GM23338 (cell line): Measurements from ENCODE around the gene TNPO3. TPM values are rescaled to one million over a fixed set of nuclear protein-coding genes. Genes with fewer than 3 reads are reported as not detected.

Source experiments
- ATAC-seq: fragments of 200-7000 bp; cut with Tn5 transposase; 3 replicates; pipeline ENCODE4 v1.9.1; 2020
- DNase-seq: peaks from one replicate; pipeline ENCODE4 v3.0.0-alpha.2; 2015; ENCODE audit warnings: low spot score
- H2AFZ ChIP-seq: fragments of 200-600 bp; sonication (generic); 2 replicates; pipeline ENCODE4 v1.8.0; 2016; ENCODE audit warnings: antibody characterized with exemption, mild to moderate bottlenecking, moderate library complexity
- H3F3A ChIP-seq: fragments of 200-600 bp; sonication (generic); replicated peaks from 2 replicates; pipeline ENCODE4 v1.8.0; 2017; ENCODE audit warnings: antibody characterized with exemption, mixed run types, low read depth
- H3K27ac ChIP-seq: fragments of 200-600 bp; sonication (generic); 2 replicates; pipeline ENCODE4 v1.6.1; 2016; ENCODE audit warnings: low read depth
- H3K27me3 ChIP-seq: fragments of 200-600 bp; sonication (generic); 2 replicates; pipeline ENCODE4 v1.8.0; 2016; ENCODE audit warnings: mild to moderate bottlenecking, mixed run types, moderate library complexity; ENCODE audit not compliant: insufficient read depth
- H3K36me3 ChIP-seq: fragments of 200-600 bp; sonication (generic); 2 replicates; pipeline ENCODE4 v1.8.0; 2016; ENCODE audit warnings: mild to moderate bottlenecking; ENCODE audit not compliant: insufficient read depth
- H3K4me1 ChIP-seq: fragments of 200-600 bp; sonication (generic); 2 replicates; pipeline ENCODE4 v1.8.0; 2016; ENCODE audit warnings: mild to moderate bottlenecking, moderate library complexity; ENCODE audit not compliant: insufficient read depth
- H3K4me2 ChIP-seq: fragments of 200-600 bp; sonication (generic); 2 replicates; pipeline ENCODE4 v1.7.1; 2017; ENCODE audit warnings: mixed run types
- H3K4me3 ChIP-seq: fragments of 200-600 bp; sonication (generic); 2 replicates; pipeline ENCODE4 v1.6.1; 2016; ENCODE audit warnings: mixed run types
- H3K79me2 ChIP-seq: fragments of 200-600 bp; sonication (generic); replicated peaks from 2 replicates; pipeline ENCODE4 v1.8.0; 2017; ENCODE audit warnings: mild to moderate bottlenecking; ENCODE audit not compliant: insufficient read depth
- H3K9me2 ChIP-seq: fragments of 200-600 bp; sonication (generic); 2 replicates; pipeline ENCODE4 v1.8.0; 2017; ENCODE audit not compliant: insufficient read depth
- H4K20me1 ChIP-seq: fragments of 200-600 bp; sonication (generic); replicated peaks from 2 replicates; pipeline ENCODE4 v1.8.0; 2017; ENCODE audit warnings: mild to moderate bottlenecking; ENCODE audit not compliant: insufficient read depth
- H3K27ac Mint-ChIP-seq: 2 replicates; pipeline ENCODE4 v1.8.0; 2020; ENCODE audit warnings: inconsistent platforms, mild to moderate bottlenecking, moderate library complexity, mixed read lengths
- H3K27me3 Mint-ChIP-seq: 3 replicates; pipeline ENCODE4 v1.8.0; 2022; ENCODE audit warnings: low read depth, mild to moderate bottlenecking, moderate library complexity, mixed read lengths, inconsistent platforms; ENCODE audit not compliant: insufficient read depth, poor library complexity
- H3K36me3 Mint-ChIP-seq: 3 replicates; pipeline ENCODE4 v1.8.0; 2021; ENCODE audit warnings: low read depth, mild to moderate bottlenecking, inconsistent platforms, moderate library complexity, mixed read lengths
- H3K4me1 Mint-ChIP-seq: 3 replicates; pipeline ENCODE4 v1.8.0; 2020; ENCODE audit warnings: mild to moderate bottlenecking, inconsistent platforms, mixed read lengths
- H3K4me3 Mint-ChIP-seq: 3 replicates; pipeline ENCODE4 v1.8.0; 2021; ENCODE audit warnings: moderate library complexity, mild to moderate bottlenecking, inconsistent platforms, mixed read lengths
- H3K9me3 Mint-ChIP-seq: 3 replicates; pipeline ENCODE4 v1.8.0; 2020; ENCODE audit warnings: moderate library complexity, mild to moderate bottlenecking, inconsistent platforms, mixed read lengths
- CREB1 ChIP-seq: fragments of 250-450 bp; sonication (Bioruptor Pico); IDR thresholded peaks from 2 replicates; pipeline ENCODE4 v1.5.0; 2020; ENCODE audit warnings: low read depth, mild to moderate bottlenecking, moderate library complexity
- JUNB ChIP-seq: IDR thresholded peaks from one replicate; pipeline ENCODE4 v1.6.1; 2016; ENCODE audit warnings: antibody characterized with exemption; ENCODE audit not compliant: unreplicated experiment
- NANOG ChIP-seq: IDR thresholded peaks from 2 replicates; pipeline ENCODE4 v1.6.1; 2016; ENCODE audit warnings: antibody characterized with exemption, borderline replicate concordance
- STAT1 ChIP-seq: IDR thresholded peaks from one replicate; pipeline ENCODE4 v1.6.1; 2016; ENCODE audit warnings: antibody characterized with exemption; ENCODE audit not compliant: unreplicated experiment
- polyA plus RNA-seq: library from polyadenylated mRNA; unstranded; fragments of >200 nt; fragmentation: Nextera tagmentation; extraction: Ambion mirVana; gene quantifications from 2 replicates; pipeline ENCODE4 v1.2.1, GENCODE V29; 2016
- total RNA-seq: library from RNA; depleted of rRNA; stranded (reverse); fragments of >200 nt; shearing (Covaris generic); gene quantifications from 2 replicates; pipeline ENCODE4 v1.2.3, GENCODE V29; 2014
- TF ChIP-seq, protein P1 (sequence below), 2 experiments: fragments of 200-600 bp in 1 of 2; sonication (generic) in 1 of 2; conservative IDR thresholded peaks; 2 replicates each; pipeline versions ENCODE4 v1.5.1 to v1.6.1; 2016 to 2017; ENCODE audit warnings: antibody characterized with exemption in 2 of 2, low read depth in 2 of 2, mild to moderate bottlenecking in 2 of 2, moderate library complexity in 1 of 2
- TF ChIP-seq, protein P2 (sequence below): IDR thresholded peaks from one replicate; pipeline ENCODE4 v1.6.1; 2018; ENCODE audit warnings: antibody characterized with exemption; ENCODE audit not compliant: unreplicated experiment
- TF ChIP-seq, protein P3 (sequence below): fragments of 250-450 bp; sonication (Bioruptor Pico); IDR thresholded peaks from 2 replicates; pipeline ENCODE4 v1.5.0; 2020; ENCODE audit warnings: mild to moderate bottlenecking, moderate library complexity

TNPO3 gene
- total and polyA plus RNA-seq, 2 experiments from 2014 or later: 38.2 to 127 TPM

DNA sequence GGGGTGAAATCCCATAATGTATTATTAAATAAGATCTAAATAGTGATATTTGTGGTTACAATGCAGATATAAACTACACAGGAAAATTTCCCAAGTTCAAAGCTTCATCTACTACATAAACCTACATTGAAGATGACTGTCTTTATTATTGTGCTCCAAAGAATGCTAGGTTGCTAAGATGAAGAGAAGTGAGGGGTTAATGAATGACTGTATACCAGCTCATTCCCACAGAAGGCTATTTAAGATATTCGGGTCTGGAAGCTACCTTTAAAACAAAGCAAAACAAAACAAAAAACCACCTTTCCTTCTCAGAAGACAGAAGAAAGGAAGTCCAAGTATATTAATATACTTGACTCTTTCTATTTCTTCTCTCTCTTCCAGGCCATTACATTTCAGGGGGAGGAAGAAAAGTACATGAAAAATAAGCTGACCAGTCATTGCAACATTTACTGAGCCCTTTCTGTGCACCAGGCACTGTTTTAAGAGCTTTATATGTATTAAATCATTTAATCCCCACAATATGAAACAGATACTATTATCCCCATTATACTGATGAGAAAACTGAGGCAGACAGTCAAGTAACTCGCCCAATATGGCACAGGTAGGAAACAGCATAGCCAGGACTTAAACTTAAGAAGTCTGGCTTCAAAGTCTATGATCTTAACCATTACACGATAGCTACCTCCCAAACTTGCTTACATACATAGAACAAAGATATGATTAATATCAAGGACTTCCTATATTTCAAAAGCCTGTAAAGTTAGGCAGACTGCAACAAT is 48.1 kb downstream of the TNPO3 start:
- no peak overlapping the region for H3K4me3 Mint-ChIP-seq
- H3K36me3 Mint-ChIP-seq: peaks cover 42% of the 10 kb centered on the region
- ATAC-seq (no peak), DNase-seq (no peak)
- Histone ChIP-seq H4K20me1 (peaks cover 14% of the 10 kb centered on the region), H3K9me2 (no peaks in the 10 kb centered on the region), H3K4me3 (no peak overlapping the region), H3K27ac (no peak overlapping the region; the same call in 1 of the 2 replicates), H3F3A (no peaks in the 10 kb centered on the region), H3K36me3 (peaks cover 34% of the 10 kb centered on the region; the same call in 1 of the 2 replicates), H3K4me1 (no peaks in the 10 kb centered on the region), H3K79me2 (peaks cover 48% of the 10 kb centered on the region), H3K27me3 (no peaks in the 10 kb centered on the region), H2AFZ (no peak overlapping the region), H3K4me2 (no peak overlapping the region)
- H3K27me3 Mint-ChIP-seq: peaks cover 2% of the 10 kb centered on the region
- H3K9me3 Mint-ChIP-seq: no peaks in the 10 kb centered on the region; the same call in 2 of the 3 replicates
- TF ChIP-seq JUNB (no peak), CREB1 (no peak), NANOG (no peak), STAT1 (no peak)
- TF ChIP-seq, protein P1, sequence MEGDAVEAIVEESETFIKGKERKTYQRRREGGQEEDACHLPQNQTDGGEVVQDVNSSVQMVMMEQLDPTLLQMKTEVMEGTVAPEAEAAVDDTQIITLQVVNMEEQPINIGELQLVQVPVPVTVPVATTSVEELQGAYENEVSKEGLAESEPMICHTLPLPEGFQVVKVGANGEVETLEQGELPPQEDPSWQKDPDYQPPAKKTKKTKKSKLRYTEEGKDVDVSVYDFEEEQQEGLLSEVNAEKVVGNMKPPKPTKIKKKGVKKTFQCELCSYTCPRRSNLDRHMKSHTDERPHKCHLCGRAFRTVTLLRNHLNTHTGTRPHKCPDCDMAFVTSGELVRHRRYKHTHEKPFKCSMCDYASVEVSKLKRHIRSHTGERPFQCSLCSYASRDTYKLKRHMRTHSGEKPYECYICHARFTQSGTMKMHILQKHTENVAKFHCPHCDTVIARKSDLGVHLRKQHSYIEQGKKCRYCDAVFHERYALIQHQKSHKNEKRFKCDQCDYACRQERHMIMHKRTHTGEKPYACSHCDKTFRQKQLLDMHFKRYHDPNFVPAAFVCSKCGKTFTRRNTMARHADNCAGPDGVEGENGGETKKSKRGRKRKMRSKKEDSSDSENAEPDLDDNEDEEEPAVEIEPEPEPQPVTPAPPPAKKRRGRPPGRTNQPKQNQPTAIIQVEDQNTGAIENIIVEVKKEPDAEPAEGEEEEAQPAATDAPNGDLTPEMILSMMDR (conservative IDR thresholded peaks at IDR 0.05; ENCODE audit: low read depth in 2 of 2): no peak
- TF ChIP-seq, protein P2, sequence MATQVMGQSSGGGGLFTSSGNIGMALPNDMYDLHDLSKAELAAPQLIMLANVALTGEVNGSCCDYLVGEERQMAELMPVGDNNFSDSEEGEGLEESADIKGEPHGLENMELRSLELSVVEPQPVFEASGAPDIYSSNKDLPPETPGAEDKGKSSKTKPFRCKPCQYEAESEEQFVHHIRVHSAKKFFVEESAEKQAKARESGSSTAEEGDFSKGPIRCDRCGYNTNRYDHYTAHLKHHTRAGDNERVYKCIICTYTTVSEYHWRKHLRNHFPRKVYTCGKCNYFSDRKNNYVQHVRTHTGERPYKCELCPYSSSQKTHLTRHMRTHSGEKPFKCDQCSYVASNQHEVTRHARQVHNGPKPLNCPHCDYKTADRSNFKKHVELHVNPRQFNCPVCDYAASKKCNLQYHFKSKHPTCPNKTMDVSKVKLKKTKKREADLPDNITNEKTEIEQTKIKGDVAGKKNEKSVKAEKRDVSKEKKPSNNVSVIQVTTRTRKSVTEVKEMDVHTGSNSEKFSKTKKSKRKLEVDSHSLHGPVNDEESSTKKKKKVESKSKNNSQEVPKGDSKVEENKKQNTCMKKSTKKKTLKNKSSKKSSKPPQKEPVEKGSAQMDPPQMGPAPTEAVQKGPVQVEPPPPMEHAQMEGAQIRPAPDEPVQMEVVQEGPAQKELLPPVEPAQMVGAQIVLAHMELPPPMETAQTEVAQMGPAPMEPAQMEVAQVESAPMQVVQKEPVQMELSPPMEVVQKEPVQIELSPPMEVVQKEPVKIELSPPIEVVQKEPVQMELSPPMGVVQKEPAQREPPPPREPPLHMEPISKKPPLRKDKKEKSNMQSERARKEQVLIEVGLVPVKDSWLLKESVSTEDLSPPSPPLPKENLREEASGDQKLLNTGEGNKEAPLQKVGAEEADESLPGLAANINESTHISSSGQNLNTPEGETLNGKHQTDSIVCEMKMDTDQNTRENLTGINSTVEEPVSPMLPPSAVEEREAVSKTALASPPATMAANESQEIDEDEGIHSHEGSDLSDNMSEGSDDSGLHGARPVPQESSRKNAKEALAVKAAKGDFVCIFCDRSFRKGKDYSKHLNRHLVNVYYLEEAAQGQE: no peak
- TF ChIP-seq, protein P3, sequence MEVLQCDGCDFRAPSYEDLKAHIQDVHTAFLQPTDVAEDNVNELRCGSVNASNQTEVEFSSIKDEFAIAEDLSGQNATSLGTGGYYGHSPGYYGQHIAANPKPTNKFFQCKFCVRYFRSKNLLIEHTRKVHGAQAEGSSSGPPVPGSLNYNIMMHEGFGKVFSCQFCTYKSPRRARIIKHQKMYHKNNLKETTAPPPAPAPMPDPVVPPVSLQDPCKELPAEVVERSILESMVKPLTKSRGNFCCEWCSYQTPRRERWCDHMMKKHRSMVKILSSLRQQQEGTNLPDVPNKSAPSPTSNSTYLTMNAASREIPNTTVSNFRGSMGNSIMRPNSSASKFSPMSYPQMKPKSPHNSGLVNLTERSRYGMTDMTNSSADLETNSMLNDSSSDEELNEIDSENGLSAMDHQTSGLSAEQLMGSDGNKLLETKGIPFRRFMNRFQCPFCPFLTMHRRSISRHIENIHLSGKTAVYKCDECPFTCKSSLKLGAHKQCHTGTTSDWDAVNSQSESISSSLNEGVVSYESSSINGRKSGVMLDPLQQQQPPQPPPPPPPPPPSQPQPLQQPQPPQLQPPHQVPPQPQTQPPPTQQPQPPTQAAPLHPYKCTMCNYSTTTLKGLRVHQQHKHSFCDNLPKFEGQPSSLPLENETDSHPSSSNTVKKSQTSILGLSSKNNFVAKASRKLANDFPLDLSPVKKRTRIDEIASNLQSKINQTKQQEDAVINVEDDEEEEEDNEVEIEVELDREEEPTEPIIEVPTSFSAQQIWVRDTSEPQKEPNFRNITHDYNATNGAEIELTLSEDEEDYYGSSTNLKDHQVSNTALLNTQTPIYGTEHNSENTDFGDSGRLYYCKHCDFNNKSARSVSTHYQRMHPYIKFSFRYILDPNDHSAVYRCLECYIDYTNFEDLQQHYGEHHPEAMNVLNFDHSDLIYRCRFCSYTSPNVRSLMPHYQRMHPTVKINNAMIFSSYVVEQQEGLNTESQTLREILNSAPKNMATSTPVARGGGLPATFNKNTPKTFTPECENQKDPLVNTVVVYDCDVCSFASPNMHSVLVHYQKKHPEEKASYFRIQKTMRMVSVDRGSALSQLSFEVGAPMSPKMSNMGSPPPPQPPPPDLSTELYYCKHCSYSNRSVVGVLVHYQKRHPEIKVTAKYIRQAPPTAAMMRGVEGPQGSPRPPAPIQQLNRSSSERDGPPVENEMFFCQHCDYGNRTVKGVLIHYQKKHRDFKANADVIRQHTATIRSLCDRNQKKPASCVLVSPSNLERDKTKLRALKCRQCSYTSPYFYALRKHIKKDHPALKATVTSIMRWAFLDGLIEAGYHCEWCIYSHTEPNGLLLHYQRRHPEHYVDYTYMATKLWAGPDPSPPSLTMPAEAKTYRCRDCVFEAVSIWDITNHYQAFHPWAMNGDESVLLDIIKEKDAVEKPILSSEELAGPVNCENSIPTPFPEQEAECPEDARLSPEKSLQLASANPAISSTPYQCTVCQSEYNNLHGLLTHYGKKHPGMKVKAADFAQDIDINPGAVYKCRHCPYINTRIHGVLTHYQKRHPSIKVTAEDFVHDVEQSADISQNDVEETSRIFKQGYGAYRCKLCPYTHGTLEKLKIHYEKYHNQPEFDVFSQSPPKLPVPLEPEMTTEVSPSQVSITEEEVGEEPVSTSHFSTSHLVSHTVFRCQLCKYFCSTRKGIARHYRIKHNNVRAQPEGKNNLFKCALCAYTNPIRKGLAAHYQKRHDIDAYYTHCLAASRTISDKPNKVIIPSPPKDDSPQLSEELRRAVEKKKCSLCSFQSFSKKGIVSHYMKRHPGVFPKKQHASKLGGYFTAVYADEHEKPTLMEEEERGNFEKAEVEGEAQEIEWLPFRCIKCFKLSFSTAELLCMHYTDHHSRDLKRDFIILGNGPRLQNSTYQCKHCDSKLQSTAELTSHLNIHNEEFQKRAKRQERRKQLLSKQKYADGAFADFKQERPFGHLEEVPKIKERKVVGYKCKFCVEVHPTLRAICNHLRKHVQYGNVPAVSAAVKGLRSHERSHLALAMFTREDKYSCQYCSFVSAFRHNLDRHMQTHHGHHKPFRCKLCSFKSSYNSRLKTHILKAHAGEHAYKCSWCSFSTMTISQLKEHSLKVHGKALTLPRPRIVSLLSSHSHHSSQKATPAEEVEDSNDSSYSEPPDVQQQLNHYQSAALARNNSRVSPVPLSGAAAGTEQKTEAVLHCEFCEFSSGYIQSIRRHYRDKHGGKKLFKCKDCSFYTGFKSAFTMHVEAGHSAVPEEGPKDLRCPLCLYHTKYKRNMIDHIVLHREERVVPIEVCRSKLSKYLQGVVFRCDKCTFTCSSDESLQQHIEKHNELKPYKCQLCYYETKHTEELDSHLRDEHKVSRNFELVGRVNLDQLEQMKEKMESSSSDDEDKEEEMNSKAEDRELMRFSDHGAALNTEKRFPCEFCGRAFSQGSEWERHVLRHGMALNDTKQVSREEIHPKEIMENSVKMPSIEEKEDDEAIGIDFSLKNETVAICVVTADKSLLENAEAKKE: no peak
- H3K27ac Mint-ChIP-seq: no peak overlapping the region
- no peaks in the 10 kb centered on the region for H3K4me1 Mint-ChIP-seq
